ENCODE results near the gene TMEM229B.
A peak's percentile ranks its signal among the peaks of the same experiment; 100 is the strongest.

TMEM229B gene

DNA sequence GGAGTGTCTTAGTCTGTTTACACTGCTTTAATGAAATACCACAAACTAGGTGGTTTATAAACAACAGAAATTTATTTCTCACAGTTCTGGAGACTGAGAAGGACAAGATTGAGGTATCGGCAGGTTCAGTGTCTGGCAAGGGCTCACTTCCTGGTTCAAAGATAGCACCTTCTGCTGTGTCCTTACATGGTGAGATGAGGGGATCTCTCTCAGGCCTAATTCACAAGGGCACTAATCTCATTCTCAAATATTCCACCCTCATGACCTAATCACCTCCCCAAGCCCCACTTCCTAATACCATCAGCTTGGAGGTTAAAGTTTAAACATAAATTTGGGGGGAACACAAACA is 41.5 kb downstream of the TMEM229B start:
- no peak for DNase-seq

GRCh38 chr14:67446371-67447032 is 42.0 kb downstream of the TMEM229B start:
- no peak for DNase-seq

DNA sequence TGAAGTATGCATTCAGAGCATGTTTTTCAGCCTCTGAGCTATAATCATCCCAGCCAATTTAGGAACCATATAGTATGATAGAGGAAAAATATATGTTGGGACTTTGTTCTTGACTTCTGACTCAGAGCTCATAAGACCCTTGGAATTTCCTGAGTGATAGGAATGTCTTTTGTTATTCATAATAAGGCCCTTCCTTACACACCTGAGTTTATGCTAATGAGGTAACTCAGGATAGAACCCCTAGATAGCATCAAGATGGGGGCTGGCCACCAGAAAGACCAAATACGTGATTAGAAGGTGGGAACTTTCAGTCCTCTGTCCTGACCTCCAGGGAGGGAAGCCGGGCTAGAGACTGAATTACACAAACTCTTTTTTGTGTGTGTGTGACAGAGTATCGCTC is 44.1 kb downstream of the TMEM229B start:
- no peak for DNase-seq

- DNase-seq = no peak
Measured at GRCh38 chr14:67442139-67442906, 46.2 kb downstream of the TMEM229B start.

DNA sequence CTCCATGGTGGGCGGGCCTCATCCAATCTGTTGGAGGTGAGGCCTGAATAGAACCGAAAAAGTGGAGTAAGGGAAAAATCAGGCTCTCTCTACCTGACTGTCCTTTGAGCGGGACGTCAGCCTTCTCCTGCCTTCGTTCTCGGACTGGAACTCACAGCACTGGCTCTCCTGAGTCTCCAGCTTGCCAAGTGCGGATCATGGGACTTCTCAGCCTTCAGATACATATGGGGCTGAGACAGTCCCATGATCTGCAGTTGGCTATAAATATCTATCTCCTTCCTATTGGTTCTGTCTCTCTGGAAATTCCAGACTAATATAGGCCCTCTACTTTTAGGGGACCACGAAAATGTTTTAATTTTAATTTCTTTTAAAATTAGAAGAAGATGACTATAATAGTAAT is 46.8 kb downstream of the TMEM229B start:
- DNase-seq = no peak

DNA sequence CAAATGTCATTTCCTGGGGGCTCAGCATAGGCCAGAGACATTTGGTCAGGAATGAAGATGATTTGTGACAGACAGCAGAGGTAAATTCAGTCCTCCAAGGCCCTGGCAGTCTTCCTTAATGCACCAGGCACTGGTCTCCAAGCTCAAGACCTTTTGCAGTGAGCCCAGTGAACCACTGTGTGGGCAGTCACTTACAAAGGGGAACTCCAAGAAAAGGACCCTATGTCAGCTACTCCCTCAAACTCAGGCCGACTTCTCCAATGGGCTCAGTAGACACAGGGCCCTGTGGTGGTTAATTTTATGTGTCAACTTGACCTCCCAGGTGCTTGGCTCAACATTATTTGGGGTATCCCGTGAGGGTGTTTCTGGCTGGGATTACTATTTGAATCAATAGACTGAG is 47.3 kb downstream of the TMEM229B start:
- DNase-seq = no peak

DNA sequence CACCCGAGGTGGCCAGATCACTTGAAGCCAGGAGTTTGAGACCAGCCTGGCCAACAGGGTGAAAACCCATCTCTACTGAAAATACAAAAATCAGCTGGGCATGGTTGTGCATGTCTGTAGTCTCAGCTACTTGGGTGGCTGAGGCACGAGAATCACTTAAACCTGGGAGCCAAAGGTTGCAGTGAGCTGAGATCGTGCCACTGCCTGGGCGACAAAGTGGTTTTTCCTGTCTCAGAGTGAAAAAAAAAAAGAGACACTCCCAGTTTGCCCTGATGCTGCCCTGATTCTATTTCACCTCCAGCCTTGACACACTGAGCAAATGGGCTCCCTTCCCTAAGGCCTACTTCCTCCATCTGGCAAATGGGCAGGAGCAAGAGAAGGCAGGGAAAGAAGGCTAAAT is 48.0 kb downstream of the TMEM229B start:
- DNase-seq = no peak

DNA sequence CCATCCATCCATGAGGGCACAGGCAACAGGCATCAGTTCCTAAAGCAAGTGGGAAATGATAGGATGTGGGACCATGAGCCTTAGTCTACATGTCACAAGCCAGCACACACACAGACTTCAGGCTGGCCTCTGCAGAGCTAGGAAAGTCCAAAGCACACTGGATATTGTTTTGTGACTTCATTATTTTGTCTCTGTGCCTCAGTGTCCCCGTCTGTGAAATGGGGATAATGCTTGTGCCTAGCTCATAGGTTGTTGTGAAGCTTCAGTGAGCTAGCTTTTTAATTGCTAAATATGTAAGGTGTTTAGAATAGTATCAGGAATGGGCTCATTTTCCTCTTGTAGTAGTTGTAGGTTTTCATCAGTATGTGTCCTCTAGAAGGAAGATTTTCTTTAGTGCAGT is 49.6 kb downstream of the TMEM229B start:
- DNase-seq = no peak

- no peak for DNase-seq
Measured at GRCh38 chr14:67436006-67436866, 52.3 kb downstream of the TMEM229B start.

DNA sequence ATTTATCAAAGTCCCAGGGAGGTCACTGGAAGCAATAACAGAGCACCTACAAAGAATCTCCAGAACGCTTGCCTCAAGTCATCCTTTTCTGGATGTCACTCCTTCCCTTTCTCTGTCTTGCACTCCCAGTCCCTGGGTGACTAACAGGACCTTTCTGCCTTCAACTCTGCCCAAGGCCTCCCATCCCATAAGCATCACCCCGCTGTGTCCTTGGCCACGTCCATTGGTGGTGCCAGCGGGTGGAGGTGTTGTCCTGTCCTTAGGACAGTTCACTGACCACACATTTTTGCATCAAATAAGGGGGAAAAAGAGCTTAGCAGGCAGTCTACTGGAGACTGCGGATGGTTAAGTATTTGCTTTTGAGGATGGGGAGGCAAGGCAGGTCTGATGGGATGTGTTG is 52.9 kb downstream of the TMEM229B start:
- no peak for DNase-seq

DNA sequence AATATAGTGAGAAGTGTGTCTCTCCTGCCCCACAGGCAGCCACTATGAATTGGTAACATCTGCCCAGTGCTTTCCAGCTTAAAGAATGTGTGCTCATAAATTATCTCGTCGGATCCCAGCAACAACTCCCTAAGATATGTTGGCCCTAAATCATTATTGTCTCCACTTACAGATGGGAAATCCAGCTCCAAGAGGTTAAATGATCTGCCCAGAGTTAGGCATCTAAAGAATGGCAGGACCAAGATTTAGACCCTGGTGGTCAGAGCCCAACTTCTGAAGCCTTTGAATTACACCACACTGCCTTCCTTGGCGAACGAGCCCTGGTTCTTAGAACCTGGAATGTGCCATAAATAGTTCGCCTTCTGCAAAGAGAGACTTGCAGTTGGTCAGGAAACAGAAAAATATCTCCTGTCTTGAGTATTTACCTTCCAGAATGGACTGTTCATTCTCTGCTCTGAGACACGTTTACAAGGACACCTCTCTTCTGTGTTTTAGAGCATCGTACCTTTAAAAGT is 56.4 kb downstream of the TMEM229B start:
- DNase-seq = no peak

DNA sequence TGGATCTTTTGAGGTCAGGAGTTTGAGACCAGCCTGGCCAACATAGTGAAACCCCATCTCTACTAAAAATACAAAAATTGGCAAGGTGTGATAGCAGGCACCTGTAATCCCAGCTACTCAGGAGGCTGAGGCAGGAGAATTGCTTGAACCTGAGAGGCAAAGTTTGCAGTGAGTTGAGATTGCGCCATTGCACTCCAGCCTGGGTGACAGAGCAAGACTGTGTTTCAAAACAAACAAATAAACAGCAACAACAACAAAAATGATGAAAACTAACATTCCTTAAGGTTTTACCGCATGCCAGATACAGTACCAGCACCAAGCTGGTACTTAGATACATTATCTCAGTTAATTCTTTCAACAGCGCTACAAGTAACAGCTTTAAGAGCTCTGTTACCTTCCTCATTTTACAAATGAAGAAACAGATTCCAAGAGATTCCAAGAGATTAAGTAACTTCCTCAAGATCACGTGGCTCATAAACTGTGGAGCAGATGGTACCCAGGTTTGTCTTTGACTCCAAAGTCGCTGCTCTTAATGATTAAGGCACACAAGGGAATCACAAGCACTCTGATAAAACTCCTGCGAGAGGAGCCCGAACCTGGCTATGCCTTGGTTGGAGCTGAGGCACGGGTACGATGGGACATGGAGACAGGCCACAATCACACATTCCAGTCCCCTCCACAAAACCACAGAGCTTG is 58.9 kb downstream of the TMEM229B start:
- DNase-seq = no peak

GRCh38 chr14:67428501-67429031 is 60.0 kb downstream of the TMEM229B start:
- no peak for DNase-seq

- peak; percentile 2 for DNase-seq
Measured at GRCh38 chr14:67426983-67427606, 61.4 kb downstream of the TMEM229B start.

GRCh38 chr14:67426161-67426560 is 62.4 kb downstream of the TMEM229B start:
- no peak for DNase-seq

DNA sequence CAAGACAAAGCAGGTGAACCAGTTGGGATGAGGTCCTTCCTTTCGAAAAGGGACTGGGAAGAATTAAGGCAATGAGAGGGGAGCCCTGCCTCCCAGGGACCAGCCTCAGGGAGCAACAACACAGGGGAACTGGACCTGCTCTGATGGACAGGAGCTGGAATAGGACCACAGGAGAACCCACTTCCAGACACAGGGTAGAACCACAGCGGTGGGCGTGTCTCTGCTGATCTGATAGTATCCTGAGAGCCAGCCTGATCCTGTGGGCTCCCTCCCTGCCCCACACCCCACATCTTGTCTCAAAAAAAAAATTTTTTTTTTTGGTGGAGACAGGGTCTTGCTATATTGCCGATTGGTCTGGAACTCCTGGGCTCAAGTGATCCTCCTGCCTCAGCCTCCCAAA is 62.9 kb downstream of the TMEM229B start:
- no peak for DNase-seq

GRCh38 chr14:67424539-67424938 is 64.0 kb downstream of the TMEM229B start:
- no peak for DNase-seq

DNA sequence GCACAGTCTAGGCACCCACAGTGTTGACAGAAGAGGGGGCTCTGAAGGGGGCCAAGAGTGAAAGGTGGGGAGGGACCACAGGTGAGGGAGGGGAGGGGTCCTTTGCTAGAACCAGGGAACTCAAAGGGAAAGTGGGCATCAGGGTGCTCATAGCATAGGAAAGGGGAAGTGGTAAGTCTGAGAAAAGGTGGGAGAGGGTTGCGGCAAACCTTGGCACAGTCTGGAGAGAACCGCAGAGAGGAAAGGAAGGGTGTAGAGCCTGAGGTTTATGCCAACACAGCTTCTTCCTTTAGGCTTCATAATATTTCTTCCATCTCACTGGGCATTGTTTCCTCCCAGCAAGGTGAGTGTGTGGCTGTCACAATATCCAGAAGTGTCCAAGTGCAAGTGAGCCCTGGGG is 65.1 kb downstream of the TMEM229B start:
- no peak for DNase-seq

- no peak for DNase-seq
Measured at GRCh38 chr14:67421356-67422224, 66.9 kb downstream of the TMEM229B start.

Data from NCI-H1048 (cell line).